ENCODE data around the gene MRC2.

MRC2 gene

GRCh38 chr17:62661337-62661736 is 33.9 kb downstream of the MRC2 start:
- no peak for DNase-seq (ENCODE audit: low read depth)

- no peak for DNase-seq (ENCODE audit: low read depth)
Measured at GRCh38 chr17:62662855-62663254, 35.4 kb downstream of the MRC2 start.

GRCh38 chr17:62663304-62663703 is 35.8 kb downstream of the MRC2 start:
- no peak for DNase-seq (ENCODE audit: low read depth)

GRCh38 chr17:62664336-62665120 is 37.1 kb downstream of the MRC2 start:
- no peak for DNase-seq (ENCODE audit: low read depth)

GRCh38 chr17:62665599-62665998 is 38.1 kb downstream of the MRC2 start:
- no peak for DNase-seq (ENCODE audit: low read depth)

- no peak for DNase-seq (ENCODE audit: low read depth)
Measured at GRCh38 chr17:62666061-62666800, 38.8 kb downstream of the MRC2 start.

GRCh38 chr17:62666801-62667591 is 39.5 kb downstream of the MRC2 start:
- no peak for DNase-seq (ENCODE audit: low read depth)

GRCh38 chr17:62668091-62668804 is 40.8 kb downstream of the MRC2 start:
- DNase-seq (ENCODE audit: low read depth): no peak

GRCh38 chr17:62670202-62670821 is 42.8 kb downstream of the MRC2 start:
- no peak for DNase-seq (ENCODE audit: low read depth)

GRCh38 chr17:62671553-62671952 is 44.1 kb downstream of the MRC2 start:
- no peak for DNase-seq (ENCODE audit: low read depth)

GRCh38 chr17:62672957-62673356 is 45.5 kb downstream of the MRC2 start:
- no peak for DNase-seq (ENCODE audit: low read depth)

- no peak for DNase-seq (ENCODE audit: low read depth)
Measured at GRCh38 chr17:62673614-62674362, 46.3 kb downstream of the MRC2 start.

GRCh38 chr17:62674363-62674739 is 46.9 kb downstream of the MRC2 start:
- DNase-seq (ENCODE audit: low read depth): no peak

GRCh38 chr17:62674841-62675240 is 47.4 kb downstream of the MRC2 start:
- no peak for DNase-seq (ENCODE audit: low read depth)

GRCh38 chr17:62675260-62675659 is 47.8 kb downstream of the MRC2 start:
- no peak for DNase-seq (ENCODE audit: low read depth)

- no peak for DNase-seq (ENCODE audit: low read depth)
Measured at GRCh38 chr17:62675701-62676100, 48.2 kb downstream of the MRC2 start.

- no peak for DNase-seq (ENCODE audit: low read depth)
Measured at GRCh38 chr17:62676231-62676943, 48.9 kb downstream of the MRC2 start.

- no peak for DNase-seq (ENCODE audit: low read depth)
Measured at GRCh38 chr17:62676952-62677596, 49.6 kb downstream of the MRC2 start.

- no peak for DNase-seq (ENCODE audit: low read depth)
Measured at GRCh38 chr17:62678214-62678919, 50.9 kb downstream of the MRC2 start.
